Stimulated activated CD4-positive, alpha-beta T cell treated with anti-CD3 and anti-CD28 coated beads, Interleukin-1b, Interleukin-23, amount 100 ng/mL, for 48 hours (primary cell): ENCODE data around the gene NFYB.
"Not testable (repeated sequence)": the region's sequence is repeated elsewhere in the genome, so short reads cannot be mapped to it uniquely, and the experiment has no call there.

ENCODE experiments used
- DNase-seq: peaks from one replicate; pipeline ENCODE4 v3.0.0-alpha.2; 2020

NFYB gene

DNA sequence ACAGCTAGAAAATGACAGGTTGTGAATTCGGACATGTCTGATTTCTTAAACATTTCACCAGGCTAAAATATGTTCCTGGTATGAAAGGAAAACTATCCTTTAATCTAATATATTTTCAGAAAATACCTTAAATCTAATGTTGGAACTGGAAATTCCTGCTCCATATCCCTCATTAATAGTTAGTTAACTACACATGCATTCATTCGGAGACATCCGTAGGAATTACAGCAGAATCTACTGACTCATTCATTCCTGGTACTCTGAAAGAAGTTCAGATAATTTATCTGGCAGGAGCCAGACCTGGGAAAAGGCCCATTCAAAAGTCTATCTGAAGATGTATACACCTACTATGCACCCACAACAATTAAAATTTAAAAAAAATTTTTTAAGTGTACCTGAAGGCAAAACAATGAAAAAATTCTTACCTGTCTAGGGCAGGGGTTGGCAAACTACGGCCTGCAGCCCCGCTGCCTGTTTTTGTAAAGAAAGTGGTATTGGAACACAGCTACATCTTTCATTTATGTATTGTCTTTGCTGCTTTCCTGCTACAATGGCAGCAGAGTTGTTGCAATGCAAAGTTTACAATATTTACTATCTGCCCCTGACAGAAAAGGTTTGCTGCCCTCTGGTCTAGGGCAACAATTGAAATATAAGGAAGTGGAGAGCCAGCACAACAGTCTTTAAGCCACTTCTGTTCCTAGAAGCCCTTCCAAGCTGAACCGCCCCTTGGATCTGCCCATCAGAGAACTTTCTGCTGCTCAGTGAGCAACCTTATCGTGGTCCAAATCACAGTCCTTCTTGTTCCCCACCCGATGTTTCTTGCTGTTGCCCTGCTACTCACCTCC, 17.9 kb upstream of the NFYB start:
- DNase-seq = no peak

DNA sequence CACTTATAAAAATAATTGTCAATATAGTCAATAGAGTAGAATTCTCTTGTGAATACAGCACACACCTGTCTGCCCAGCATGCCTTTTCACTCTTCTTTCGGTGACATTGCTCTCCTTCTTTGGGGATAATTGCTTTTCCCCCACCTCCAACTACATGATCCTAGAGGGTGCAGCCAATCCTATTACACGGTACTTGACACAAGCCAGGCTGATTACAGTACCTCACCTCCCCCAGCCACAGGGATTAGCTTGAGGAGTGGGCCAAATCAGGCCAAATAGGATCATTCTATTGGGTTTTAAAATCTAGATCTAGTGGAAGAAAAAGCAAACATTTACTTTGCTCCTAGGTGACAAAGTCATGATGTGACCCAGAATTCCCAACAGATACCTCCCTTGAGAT, 16.8 kb upstream of the NFYB start:
- DNase-seq = no peak

DNA sequence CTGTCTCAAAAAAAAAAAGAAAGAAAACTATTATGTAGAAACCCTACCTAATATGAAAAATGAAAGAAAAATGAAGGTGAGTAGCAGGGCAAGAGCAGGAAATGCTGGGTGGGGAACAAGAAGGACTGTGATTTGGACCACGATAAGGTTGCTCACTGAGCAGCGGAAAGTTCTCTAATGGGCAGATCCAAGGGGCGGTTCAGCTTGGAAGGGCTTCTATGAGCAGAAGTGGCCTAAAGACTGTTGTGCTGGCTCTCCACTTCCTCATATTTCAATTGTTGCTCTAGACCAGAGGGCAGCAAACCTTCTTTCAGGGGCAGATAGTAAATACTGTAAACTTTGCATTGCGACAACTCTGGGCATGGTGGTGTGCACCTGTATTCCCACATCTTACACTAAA, 16.3 kb upstream of the NFYB start:
- no peak for DNase-seq

DNA sequence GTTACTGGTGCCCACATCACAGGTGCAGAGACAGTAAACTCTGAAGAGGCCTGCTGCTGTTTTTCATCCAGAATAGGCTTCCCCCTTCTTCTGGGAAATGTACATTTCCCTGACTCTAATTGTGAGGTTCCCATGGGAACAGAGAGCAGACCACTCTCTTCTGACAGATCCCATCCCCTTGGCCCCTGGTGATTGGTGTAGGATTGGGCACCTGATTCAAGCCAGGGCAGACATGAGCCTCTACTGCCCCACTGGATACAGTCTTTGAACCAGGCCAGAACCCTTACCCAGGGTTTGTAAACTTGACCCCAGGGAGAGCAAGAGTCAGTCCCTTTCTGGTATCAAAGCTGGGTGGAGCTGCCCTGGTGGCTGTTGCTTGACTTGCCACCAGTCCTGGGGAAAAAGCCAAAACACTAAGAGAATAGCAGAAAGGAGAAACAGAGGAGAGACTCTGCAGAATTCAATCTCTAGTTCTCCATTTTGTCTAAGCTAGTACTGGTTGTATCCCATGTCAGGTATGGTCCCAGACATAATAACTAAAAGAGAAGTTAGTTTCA, 14.8 kb upstream of the NFYB start:
- no peak for DNase-seq

DNA sequence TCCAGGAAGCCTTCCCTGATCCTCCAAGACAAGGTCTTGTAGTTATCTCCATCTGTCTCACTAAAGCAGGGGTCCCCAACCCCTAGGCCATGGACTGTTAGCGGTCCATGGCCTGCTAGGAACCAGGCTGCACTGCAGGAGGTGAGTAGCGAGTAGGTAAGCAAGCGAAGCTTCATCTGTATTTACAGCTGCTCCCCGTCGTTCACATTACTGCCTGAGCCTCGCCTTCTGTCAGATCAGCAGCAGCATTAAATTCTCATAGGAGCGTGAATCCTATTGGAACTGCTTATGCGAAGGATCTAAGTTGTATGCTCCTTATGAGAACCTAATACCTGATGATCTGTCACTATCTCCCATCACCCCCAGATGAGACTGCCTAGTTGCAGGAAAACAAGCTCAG, 12.4 kb upstream of the NFYB start:
- DNase-seq = no peak

DNA sequence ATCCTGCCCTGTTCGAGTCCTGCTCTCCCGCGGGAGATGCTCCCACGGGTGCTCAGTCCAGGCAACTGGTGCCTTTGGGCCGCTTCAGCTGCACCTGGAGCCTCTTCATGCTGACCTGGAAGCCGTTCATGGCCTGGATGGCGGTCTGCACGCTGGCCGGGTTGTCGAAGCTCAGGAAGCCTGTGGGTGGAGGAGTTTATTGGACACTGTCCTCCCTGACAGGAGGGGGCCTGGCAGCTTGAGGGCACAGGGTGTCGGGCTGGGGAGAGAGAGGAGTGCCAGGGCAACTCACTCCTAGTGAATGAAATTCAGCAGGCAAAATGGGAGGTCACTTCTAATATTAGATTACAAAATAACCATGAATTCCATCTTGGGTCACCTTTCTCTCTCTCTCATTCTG, 9.3 kb upstream of the NFYB start:
- no peak for DNase-seq

DNA sequence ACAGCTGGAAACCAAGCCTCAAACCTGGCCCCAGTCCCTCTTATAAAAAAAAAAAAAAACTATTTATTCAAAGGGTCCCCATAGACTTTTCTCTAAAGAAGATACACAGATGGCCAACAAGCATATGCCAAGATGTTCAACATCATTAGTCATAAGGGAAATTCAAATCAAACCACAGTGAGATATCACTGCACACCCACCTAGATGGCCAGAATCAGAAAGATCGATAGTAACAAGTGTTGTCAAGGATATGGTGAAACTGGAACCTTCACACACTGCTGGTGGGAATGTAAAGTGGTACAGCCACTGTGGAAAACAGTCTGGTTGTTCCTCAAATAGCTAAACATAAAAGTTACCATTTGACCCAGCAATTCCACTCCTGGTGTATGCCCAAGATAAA, 5.9 kb upstream of the NFYB start:
- DNase-seq = no peak

DNA sequence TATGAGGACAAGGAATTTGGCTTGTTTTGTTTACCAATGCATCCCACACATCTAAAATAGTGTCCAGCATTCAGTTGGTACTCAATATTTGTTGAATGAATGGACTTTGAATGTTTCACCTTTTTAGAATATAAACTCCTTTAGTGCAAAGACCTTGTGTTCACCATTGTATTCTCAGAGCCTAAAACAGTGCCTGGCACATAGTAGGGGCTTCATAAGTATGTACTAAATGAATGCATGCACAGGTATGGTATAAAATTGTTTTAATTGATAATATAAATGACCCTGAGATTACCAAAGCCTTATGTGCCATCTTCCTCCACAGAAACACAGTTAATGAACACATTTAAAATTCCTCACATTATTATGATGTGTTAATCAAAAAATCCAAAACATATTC, 5.0 kb upstream of the NFYB start:
- DNase-seq = no peak

DNA sequence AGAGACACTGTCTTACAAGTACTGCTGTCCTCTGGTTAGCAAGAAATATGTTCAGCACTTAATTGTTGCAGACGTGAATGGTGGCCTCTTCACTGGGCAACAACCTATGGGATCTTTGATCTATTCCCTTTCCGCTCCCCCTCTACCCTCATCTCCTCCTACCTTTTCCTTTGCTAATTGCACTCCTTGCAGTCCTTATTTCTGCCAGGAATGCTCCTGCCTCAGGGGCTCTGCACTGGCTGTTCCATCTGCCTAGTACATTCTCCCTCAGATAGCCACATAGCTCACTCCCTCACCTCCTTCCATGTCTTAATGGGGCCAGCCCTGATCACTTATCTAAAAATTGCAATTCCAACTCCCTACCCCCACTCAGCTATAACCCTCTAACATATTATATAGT, 4.5 kb upstream of the NFYB start:
- DNase-seq = no peak

DNA sequence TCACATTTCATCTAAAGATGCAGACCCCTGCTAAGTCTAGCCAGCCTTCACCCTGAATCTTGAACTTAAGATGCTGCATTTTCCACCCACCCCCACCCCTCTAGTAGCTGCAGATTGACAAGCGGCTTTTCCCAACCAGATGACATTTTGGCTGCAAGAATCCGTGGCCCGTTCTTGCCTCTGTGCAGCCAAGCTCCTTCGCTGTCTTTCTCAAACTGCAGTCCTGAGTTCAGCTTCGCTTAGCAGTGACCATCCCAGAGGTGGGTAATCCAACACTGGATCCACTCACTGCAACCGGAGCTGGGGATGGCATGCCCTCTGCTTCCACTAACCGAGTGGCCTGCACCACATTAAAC, 765 bp upstream of the NFYB start:
- no peak for DNase-seq

DNA sequence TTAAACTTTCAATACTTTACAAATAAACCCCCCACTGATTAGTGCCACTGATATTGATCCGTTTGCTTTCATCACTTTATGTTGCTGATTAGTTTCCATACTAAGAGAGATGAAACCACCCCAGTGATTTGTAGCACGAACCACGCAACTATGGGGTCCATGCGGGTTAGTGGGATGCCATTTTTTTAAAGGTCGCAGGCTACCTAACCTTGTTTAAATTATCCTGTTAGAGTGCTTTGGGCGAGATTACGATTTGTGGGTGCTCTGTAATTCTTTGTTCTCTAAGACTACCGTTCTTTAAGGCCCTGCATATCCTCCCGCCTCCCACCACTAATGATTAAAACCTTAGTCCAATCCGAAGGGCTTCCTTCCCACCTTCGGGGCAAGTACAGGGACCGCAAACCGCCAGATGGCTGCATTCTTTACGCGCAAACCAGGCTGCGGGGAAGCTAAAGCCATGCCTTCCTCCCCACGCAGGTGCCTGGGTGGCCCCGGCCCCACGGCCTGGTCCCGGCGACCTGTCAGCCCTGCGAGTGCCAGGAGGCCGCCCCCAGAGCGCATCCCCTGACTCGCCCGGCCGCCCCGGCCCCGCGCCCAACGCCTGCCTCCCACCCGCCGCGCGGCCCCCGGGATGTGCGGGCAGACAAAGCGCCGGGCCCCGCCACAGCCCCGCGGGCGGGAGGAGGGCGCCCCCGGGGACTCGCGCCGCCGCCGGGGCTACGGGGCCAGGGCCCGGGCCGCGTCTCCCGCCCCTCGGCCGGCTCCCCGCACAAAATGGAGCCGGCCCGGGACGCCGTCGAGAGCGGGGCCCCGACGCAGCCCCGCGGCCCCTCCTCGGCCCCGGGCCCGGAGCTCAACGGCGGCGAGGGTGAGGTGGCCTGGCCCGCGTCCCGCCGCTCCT, 759 bp downstream of the NFYB start:
- DNase-seq = peak; percentile 37

DNA sequence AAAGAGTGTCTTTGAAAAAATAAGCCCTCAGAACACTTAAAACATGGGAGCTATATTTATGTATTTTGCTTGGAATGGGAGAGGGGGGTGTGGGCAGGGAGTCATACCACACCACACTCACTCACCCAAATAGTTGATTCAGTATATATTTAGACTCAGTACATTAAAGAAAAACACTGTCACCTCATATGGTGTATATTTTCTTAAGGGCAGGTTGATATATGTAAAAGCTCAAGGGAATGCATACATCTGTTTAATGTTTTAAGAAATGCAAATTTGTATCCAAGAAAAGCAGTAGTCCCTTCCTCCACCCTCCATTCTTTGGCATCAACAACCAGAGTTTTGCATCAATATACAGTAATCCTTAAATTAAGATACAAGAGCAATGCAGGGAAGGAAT, 1.4 kb downstream of the NFYB start:
- no peak for DNase-seq

DNA sequence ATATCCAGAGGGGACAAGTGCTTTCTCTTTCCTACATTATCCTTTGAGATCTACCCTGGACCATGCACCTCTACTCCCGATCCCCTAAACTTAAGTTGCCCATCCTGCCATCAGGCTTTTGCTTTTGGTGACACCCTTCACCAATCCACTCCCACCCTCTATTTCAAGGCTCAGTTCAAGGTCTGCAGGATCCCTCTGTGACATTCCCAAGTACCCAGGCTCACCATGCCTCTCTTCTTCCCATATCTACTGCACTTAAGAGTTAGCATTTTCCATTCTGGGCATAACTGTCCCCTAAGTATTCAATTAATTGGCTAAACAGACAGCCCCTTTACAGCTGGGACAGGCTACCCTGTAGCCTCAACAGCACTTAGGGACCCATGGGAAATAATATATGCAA, 3.1 kb downstream of the NFYB start:
- no peak for DNase-seq

DNA sequence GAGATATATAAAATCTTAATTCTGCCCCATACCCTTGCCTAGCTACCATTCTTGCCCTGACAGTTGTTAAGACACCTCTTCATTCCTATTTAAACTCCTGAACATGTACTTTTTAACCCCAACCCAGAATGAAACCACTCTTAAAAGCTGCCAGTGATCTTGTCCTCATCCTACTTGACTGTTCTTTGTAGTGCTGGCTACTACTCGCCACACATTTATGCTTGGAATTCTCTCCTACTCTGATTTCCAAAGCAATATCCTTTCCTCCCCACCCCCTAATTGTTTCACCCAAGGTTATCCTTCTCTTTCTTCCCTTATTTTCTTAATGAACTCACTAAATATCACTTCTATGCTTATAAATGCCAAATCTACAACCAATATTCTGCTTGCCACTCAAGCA, 4.1 kb downstream of the NFYB start:
- DNase-seq = no peak

DNA sequence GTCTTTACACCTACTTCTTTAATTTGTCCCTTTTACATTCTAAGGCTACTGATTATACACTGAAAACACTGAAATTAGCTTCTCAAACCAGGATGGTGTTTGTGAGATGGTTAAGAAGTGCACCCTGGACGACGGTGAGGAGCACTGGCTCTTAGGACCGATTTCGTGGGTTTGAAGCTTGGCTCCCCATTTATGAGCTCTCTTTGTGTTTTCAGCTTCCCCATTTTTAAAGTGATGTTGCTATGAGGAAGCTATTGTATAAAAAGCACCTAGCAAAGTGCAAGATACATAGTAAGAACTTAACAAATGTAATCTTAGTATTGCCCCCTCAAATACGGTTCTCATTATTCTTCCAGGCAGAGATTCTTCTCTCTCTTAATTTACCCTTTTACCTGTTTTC, 4.7 kb downstream of the NFYB start:
- DNase-seq = no peak

DNA sequence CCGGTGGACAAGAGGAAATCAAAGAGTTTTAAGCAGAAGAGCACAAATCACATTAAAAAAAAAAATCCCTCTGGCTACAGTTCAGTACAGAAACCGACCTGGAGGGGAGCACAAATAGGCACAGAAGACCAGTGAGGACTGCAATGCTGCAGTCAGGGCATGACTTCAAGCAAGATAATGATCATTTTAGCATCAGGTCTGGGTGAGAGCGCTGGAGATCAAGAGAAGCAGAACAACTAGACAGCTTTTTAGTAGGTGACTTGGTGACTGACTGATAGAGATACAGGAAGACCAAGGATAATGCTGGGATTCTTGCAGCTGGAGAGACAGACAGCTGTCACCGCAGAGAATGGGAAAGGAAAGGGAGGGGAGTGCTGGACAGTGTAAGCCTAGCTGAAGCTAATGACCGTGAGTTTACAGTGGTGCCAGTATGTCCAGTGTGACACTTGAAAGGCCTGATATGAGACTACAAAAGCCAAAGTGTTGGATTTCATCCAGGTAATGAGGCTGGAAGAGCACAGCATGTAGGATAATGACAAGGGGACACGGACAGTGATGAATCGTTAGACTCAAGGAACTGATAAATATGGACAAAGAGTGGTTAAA, 5.6 kb downstream of the NFYB start:
- DNase-seq = no peak

DNA sequence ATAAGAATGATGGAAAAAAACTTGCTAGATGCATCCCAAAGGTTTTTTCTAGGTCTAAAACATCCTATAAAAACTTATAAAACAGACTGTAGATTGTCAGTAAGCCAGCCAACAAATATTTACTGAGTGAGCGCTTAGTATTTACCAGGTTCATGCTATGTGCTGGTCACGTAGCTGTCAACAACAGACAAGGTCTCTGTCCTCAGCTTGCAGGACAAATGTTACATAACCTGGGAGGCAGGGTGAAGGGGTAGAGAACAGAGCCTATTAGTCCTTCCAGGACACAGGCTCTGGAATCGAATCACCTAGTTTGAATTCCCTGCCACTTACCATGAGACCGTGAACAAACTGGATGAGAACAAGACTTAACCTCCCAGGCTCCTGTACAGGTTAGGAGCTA, 6.4 kb downstream of the NFYB start:
- DNase-seq = no peak

DNA sequence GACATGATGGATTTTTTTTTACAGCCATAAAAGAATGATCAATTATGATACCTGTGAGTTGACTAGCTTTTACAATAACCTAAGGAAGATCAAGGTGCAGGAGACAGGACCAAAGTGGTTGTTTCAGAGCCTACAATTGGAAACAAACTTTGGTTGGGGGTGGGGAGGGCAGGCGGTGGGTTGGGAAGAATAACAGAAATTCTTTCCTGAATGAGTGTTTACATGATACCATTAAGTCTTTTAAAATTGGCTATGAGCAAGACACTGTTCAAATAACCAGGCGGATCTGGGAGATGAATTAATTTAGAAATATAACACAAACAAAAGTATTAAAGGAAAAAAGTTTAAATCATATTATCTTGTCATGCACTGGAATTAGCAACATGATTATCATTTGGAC, 7.2 kb downstream of the NFYB start:
- no peak for DNase-seq

DNA sequence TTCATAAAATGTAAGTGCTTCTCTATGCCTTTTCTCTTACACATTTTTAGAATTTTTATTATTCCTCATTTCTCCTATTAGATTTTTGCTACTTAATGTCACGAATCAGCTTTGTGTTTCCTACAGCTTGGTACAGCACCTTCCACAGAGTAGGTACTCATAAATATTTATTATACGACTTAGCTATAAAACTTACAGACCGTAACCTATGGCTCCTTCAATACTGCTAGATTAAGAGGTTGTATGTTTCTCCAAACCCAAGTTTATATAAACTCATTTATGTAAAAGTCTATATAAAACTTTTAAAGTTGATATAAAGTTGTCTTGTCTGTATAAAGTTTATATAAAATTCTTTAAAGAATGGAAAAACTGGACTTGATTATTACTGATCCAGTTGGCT, 11.5 kb downstream of the NFYB start:
- no peak for DNase-seq

DNA sequence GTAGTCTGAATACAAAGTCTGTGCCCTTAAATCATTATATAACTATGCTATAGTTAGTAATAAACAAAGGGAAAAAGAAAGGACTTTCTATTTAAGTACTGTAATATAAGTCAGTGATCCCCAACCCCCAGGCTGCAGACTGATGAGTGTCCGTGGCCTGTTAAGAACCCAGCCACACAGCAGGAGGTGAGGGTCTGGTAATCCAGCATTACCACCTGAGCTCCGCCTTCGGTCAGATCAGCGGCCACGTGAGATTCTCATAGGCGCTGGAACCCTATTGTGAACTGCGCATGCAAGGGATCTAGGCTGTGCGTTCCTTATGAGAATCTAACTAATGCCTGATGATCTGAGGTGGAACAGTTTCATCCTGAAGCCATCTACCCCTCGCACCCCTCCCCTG, 15.7 kb downstream of the NFYB start:
- no peak for DNase-seq

DNA sequence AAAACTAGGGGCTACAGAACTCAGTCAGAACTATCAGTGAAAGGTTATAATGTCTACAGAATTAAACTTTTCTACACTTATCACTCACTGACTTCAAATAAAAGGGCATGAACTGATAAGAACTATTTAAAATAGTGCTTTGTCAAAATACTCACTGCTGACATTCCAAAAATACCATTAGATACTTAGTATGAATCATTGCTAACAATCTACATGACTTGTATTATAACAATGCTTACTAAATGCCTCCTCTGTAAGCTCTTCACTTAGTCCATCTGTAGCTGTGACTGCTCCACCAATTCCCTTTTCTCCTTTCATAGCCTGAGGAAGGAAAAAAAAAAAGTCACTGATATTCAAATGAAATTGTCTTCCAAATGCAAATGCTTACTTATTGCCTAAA, 17.0 kb downstream of the NFYB start:
- DNase-seq = no peak

DNA sequence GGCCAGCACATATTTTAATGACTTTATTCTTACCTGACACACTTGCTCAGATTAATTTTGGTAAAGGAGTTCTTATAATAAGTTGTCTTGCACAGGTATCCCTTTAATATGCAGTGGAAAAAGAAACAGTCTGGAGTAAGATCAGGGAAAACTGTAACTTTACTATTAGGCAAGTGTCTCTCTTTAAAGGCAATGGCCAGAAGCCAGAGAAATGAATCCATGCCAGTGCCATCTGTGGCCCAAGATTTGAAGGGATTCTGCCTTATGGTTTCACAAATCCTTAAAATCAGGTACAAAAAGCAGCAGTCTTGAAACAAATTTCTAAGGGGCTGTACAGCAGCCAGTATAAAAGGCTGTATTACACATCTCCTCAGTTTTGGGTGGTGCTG, 22.4 kb downstream of the NFYB start:
- DNase-seq = no peak

DNA sequence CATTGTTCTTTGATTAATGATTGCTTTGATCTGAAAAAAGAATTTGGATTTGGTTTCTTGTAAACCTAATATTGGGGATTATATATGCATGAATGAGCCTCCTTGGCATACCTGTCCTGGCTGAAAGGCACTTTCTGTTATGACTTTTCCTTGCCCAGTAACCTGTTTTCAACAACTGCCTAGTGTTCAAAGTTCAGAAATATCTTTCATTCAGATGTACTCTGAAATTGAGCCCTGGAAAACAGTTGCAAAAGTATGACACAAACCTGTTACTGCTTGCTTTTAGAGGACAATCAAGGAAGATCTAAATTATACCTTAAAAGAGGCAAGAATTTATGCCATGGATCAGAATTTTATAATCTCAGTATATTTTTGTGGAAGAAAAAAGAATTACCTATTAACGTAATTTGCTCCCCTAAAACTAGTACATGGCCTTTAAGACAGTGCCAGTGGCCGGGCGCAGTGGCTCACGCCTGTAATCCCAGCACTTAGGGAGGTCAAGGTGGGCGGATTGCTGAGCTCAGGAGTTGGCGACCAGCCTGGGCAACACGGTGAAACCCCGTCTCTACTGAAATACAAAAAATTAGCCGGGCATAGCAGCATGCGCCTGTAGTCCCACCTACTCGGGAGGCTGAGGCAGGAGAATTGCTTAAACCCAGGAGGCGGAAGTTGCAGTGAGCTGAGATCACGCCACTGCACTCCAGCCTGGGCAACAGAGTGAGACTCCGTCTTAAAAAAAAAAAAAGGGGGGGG, 23.0 kb downstream of the NFYB start:
- not testable (repeated sequence) for DNase-seq
